Loucy (cell line): ENCODE measurements around the gene SAP30BP.

Experiments used
- CTCF ChIP-seq: fragments of 200-600 bp; sonication (generic); conservative IDR thresholded peaks from 2 replicates; pipeline ENCODE4 v1.5.1; 2014; ENCODE audit warnings: mild to moderate bottlenecking, antibody characterized with exemption, low read length
- EZH2phosphoT487 ChIP-seq: fragments of 200-600 bp; IDR thresholded peaks from 2 replicates; pipeline ENCODE4 v1.6.1; 2018; ENCODE audit warnings: antibody characterized with exemption, mild to moderate bottlenecking, moderate library complexity, borderline replicate concordance

DNA sequence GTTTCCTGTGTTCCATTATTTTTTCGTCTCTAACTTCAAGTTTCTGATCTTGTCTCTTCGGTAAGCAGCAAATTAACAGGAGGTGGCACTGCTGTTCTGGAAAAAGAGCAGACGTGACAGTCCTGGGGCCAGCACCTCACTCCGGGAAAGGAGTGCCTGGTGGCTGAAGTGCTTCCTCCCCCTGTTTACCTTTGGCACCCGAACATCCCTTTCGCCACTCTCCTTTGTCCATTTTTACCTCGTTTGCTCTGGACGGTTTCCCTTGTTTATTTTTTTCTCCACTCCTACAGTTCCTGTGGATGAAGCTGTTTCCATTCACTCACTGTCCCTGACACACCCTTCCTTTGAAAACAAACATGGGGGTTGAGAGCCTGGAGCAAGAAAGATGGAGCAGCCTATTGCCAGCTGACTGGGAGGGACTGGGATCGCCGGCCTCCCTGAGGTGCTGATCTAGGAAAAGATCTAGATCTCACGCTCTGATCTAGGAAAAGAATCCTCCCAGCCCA lies 12.6 kb downstream of the SAP30BP start:
- no peak for TF ChIP-seq CTCF
- no peak for TF ChIP-seq EZH2phosphoT487
